Measurements from ENCODE around the gene ST8SIA1. TPM values are rescaled to one million over a fixed set of nuclear protein-coding genes. Genes with fewer than 3 reads are reported as not detected.

ST8SIA1 gene
- polyA plus RNA-seq, 1 donor from 2014 or later, result not detected

- Mint-ChIP-seq H3K36me3 (no peaks in the 10 kb centered on the region), H3K4me3 (no peak overlapping the region), H3K27ac (no peak overlapping the region), H3K27me3 (no peaks in the 10 kb centered on the region), H3K9me3 (peaks cover 0 to 2% (median 0%) of the 10 kb centered on the region in 3 donors), H3K4me1 (no peaks in the 10 kb centered on the region)
Observed at GRCh38 chr12:22252057-22252456, 82.5 kb downstream of the ST8SIA1 start.

- no peaks in the 10 kb centered on the region for H3K4me1 Mint-ChIP-seq
- peaks cover 0 to 2% (median 0%) of the 10 kb centered on the region in 3 donors for H3K9me3 Mint-ChIP-seq
- no peaks in the 10 kb centered on the region for H3K27me3 Mint-ChIP-seq
- H3K27ac Mint-ChIP-seq, result no peak overlapping the region
- H3K4me3 Mint-ChIP-seq, result no peak overlapping the region
- H3K36me3 Mint-ChIP-seq, result no peaks in the 10 kb centered on the region
Observed at GRCh38 chr12:22250762-22251161, 83.7 kb downstream of the ST8SIA1 start.

DNA sequence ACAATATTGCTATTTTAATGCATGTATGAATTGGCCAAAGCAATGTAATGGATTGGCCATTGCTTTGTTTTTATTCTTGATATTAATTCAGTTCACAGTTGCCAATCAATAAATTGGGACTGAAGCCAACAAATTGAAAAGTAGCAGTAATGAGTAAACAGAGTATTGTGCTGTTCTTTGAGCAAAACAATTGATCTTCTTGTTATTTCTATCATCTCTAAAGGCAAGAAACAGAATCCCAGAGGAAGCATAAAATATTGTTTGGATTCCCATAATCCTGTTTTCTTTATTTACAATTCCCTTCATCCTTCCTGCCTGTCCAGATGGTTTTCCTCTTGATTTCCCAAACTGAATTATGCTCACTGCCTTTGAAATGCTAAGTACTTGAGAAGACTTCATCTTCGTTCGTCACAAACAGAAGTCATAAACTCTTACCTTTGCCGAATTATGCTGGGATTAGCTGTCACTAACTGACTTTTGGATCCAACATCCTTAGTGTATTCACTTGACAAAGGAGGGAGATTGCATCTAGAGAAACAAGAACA, 85.9 kb downstream of the ST8SIA1 start:
- H3K36me3 Mint-ChIP-seq, result no peaks in the 10 kb centered on the region
- no peaks in the 10 kb centered on the region for H3K27me3 Mint-ChIP-seq

GRCh38 chr12:22248121-22248520, 86.4 kb downstream of the ST8SIA1 start:
- Mint-ChIP-seq H3K36me3 (no peaks in the 10 kb centered on the region), H3K4me1 (no peaks in the 10 kb centered on the region), H3K4me3 (no peak overlapping the region), H3K27ac (no peak overlapping the region), H3K9me3 (peaks cover 0 to 2% (median 0%) of the 10 kb centered on the region in 3 donors), H3K27me3 (no peaks in the 10 kb centered on the region)

More for the DNA sequence above, 85.9 kb downstream of the ST8SIA1 start:
- Mint-ChIP-seq H3K9me3 (peaks cover 0 to 2% (median 0%) of the 10 kb centered on the region in 3 donors), H3K4me3 (no peak overlapping the region), H3K4me1 (no peaks in the 10 kb centered on the region), H3K27ac (no peak overlapping the region)

DNA sequence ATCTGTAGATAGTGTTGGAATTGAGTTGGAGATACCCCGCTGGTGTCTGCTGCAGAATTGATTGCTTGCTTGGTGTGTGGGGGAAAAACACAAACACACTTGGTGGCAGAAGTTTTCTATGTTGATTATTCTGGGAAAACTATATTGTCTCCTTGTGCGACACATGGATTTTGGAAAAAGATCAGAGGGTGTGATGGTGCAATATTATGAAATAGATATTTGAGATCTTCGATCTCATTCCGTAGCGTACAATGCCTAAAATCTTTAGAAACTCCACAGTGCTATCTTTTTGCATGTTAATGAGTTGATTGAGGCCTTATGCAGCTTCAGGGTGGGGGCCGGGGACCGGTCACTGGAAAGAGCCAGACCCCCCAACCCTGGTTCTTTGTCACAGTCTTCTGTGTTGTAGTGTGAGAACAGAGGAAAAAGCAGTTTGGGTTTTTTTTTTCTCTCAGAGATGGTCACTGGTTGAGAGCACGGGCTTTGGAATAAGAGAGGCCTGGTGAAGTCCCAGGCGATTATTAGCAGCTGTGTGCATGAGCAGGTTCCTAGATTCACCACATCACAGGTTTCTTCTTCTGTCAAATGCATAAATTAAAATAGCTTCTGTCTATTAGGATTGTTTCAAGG, 88.2 kb downstream of the ST8SIA1 start:
- Mint-ChIP-seq H3K4me3 (no peak overlapping the region), H3K4me1 (no peaks in the 10 kb centered on the region), H3K36me3 (no peaks in the 10 kb centered on the region), H3K27ac (no peak overlapping the region), H3K9me3 (peaks cover 0 to 2% (median 0%) of the 10 kb centered on the region in 3 donors), H3K27me3 (no peaks in the 10 kb centered on the region)

DNA sequence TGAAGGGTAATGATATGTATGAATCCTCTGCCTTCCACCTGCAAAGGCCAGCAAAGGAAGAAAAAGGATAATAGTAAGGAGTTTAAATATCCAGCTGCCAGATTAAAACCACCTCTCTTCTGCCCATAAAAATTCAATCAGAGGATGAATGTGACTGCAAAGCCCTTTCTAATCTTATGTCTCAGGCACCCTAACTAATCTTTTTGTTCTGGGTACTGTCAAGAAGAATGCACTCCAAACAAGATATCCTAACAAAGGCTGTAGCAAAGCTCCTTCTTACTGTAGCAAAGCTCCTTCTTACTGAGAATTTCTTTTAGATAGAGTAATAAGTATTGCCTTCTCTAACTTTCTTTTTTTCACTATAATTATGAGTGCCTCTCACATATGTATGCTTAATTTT, 91.8 kb downstream of the ST8SIA1 start:
- no peaks in the 10 kb centered on the region for H3K4me1 Mint-ChIP-seq
- peaks cover 0 to 6% (median 4%) of the 10 kb centered on the region in 3 donors for H3K9me3 Mint-ChIP-seq
- no peaks in the 10 kb centered on the region for H3K27me3 Mint-ChIP-seq
- no peak overlapping the region for H3K4me3 Mint-ChIP-seq
- H3K36me3 Mint-ChIP-seq, result no peaks in the 10 kb centered on the region
- H3K27ac Mint-ChIP-seq, result no peak overlapping the region

DNA sequence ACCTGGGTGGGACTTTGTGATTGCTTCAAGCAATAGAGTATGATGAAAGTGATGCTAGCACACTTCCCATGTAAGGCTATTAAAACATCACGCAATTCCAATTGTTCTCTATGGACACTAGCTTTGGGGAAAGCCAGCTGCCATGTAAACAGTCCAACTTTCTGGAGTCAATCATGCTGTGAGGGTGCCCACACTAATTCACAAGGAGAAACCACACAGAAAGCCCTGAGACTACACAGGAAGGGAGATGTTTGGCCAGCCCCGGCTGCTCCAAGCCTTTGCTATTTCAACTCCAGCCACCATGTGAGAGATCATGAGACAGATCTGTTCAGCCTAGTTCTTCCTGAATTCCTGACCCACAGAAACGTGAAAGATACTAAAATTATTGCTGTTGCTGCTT, 96.3 kb downstream of the ST8SIA1 start:
- peaks cover 0 to 6% (median 4%) of the 10 kb centered on the region in 3 donors for H3K9me3 Mint-ChIP-seq
- no peak overlapping the region for H3K4me3 Mint-ChIP-seq
- no peaks in the 10 kb centered on the region for H3K36me3 Mint-ChIP-seq
- no peaks in the 10 kb centered on the region for H3K4me1 Mint-ChIP-seq
- no peak overlapping the region for H3K27ac Mint-ChIP-seq
- no peaks in the 10 kb centered on the region for H3K27me3 Mint-ChIP-seq

DNA sequence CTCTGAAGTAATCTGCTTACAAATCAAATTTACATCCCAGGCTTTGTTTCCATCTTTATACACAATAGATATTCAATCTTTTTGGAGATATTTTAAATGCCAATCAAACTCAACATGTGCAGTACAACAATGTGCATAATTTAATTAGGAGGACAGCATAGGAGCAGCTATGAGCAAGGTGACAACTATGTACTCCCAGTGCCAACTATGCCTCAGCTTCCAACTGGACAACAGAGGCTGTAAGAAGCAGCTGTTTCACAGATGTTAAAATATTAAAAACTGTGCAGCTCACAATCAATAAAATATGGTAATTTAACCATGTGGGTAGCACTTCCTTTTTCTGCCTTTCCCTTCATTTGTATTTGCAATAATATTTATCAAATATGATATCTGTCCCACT, 99.9 kb downstream of the ST8SIA1 start:
- Mint-ChIP-seq H3K9me3 (peaks cover 2 to 6% (median 4%) of the 10 kb centered on the region in 3 donors), H3K36me3 (no peaks in the 10 kb centered on the region), H3K4me1 (no peaks in the 10 kb centered on the region), H3K4me3 (no peak overlapping the region), H3K27ac (no peak overlapping the region), H3K27me3 (no peaks in the 10 kb centered on the region)

DNA sequence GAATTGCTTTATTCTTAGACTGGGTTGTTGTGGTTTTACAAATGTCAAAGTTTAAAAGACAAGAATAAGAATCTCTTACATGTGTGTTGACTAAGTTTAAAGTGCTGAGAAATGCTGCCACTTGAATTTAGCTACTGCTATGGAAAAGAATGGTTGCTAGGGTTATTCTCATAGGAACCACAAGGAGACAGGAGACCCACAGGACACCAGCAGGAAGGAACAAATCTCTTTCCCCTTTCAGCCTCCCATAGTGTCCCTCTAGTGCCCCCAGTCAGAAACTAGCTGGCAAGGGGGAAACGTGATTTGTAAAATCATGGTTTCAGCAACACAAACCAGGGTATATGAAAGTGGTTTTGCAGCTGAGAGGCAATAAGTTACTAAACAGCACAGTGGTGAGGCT, 102.7 kb downstream of the ST8SIA1 start:
- H3K36me3 Mint-ChIP-seq, result peaks cover 2% of the 10 kb centered on the region

GRCh38 chr12:22231078-22231477, 103.4 kb downstream of the ST8SIA1 start:
- Mint-ChIP-seq H3K27ac (no peak overlapping the region), H3K9me3 (peaks cover 0 to 2% (median 1%) of the 10 kb centered on the region in 3 donors), H3K27me3 (peaks cover 2% of the 10 kb centered on the region), H3K4me3 (no peak overlapping the region), H3K4me1 (peaks cover 0 to 2% (median 0%) of the 10 kb centered on the region in 3 donors), H3K36me3 (peaks cover 2% of the 10 kb centered on the region)

More for the DNA sequence above, 102.7 kb downstream of the ST8SIA1 start:
- Mint-ChIP-seq H3K9me3 (peaks cover 0 to 2% (median 1%) of the 10 kb centered on the region in 3 donors), H3K4me1 (peaks cover 0 to 2% (median 0%) of the 10 kb centered on the region in 3 donors), H3K27ac (no peak overlapping the region), H3K27me3 (no peaks in the 10 kb centered on the region), H3K4me3 (no peak overlapping the region)

DNA sequence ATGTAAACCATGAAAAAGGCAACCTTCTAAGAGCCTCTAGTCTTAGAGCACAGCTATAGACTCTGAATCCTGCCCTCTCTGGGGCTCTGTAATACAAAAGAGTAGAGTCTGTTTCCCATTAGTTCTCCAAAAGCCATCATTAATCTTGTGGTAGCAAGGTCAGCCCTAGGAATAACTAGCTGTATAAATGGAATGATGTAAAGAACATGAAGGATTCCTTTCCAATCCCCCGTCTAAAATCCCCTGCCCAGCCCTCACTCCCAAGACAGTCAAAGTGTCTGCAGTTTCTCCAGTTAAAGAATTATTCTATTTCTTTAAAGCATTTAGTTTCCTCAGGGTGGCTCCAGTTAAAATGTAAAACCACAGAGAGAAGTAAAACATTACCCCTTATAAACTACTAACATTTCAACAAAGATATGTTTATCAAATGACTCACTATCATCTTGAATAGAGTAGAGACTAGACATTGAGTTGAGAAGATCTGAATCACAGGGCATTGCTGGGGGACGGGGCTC, 104.2 kb downstream of the ST8SIA1 start:
- H3K36me3 Mint-ChIP-seq, result peaks cover 2% of the 10 kb centered on the region

DNA sequence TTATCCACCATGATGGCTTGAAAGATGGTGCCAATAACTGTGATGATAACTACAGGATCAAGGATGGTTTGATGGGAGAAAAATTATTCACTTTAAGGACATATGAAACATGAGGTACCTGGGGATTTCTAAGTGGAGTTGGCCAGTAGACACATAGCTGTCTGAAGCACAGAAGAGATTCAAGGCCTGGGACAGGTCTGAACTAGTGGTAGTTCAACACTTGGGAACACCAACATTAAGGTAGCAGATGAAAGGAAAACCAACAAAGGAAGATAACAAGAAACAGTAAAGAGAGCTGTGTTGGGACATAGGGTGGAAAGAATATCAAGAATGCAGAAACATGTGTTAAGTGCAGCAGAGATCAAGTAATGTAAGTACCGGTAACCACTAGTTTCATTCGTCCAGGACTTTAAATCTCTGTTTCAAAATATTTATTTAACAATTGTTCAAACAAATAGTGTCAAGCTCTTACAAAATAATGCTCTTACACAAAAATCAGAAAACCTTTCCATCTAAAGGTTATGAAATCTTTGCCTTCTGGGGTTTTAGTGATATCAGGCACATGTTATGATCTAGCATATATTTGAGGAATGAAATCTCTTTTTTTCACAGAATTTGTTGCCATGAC, 104.7 kb downstream of the ST8SIA1 start:
- no peak overlapping the region for H3K4me3 Mint-ChIP-seq
- H3K36me3 Mint-ChIP-seq, result peaks cover 2% of the 10 kb centered on the region
- peaks cover 2% of the 10 kb centered on the region for H3K27me3 Mint-ChIP-seq
- H3K9me3 Mint-ChIP-seq, result peaks cover 0 to 2% (median 1%) of the 10 kb centered on the region in 3 donors
- H3K4me1 Mint-ChIP-seq, result peaks cover 0 to 2% (median 0%) of the 10 kb centered on the region in 3 donors
- peak overlapping the region in 1 of 3 donors; percentile 84 for H3K27ac Mint-ChIP-seq

More for the DNA sequence above, 104.2 kb downstream of the ST8SIA1 start:
- H3K4me3 Mint-ChIP-seq, result no peak overlapping the region
- no peak overlapping the region for H3K27ac Mint-ChIP-seq
- H3K27me3 Mint-ChIP-seq, result peaks cover 2% of the 10 kb centered on the region
- H3K9me3 Mint-ChIP-seq, result peaks cover 0 to 2% (median 1%) of the 10 kb centered on the region in 3 donors
- peaks cover 0 to 2% (median 0%) of the 10 kb centered on the region in 3 donors for H3K4me1 Mint-ChIP-seq

DNA sequence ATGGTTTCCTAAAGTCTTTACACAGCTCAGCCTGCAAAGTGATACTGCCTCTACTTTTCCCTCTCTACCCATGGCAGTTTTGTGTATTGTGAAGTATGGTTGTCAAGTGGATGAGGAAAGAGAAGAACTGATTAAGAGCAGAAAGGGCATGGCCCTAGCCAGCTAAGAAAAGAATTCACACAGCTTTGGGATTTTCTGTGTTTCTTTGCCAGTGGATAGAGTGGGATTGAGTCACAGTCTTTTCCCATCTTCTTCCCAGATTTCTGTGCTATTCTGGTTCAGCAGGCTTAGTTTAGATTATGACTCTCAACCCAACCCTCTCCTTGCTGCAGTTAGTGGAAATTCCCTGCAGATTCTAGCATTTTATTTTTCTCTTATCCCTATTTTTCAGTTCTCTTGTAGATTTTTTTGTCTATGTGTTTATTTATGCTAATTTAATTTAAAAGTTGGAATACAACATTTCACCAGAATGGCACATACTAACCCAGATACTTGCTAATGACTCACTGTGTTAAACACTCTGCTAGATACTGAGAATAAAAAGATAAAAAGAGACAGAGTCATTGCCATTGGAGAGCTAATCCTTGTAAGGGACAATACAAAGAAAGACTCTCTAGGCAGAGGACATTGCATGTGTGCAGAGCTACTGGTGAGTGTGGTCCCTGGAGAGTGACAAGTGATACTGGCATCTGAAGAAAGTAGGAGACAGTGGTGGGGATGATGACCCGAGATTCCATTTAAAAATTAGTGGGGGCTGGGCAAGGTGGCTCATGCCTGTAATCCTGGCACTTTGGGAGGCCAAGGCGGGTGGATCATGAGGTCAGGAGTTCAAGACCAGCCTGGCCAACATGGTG, 106.3 kb downstream of the ST8SIA1 start:
- H3K27ac Mint-ChIP-seq, result peak overlapping the region in 1 of 3 donors; percentile 2

GRCh38 chr12:22223356-22223755, 111.2 kb downstream of the ST8SIA1 start:
- H3K9me3 Mint-ChIP-seq, result no peaks in the 10 kb centered on the region
- H3K27me3 Mint-ChIP-seq, result peaks cover 2% of the 10 kb centered on the region
- peaks cover 0 to under 1% (median 0%) of the 10 kb centered on the region in 3 donors for H3K4me1 Mint-ChIP-seq
- no peak overlapping the region for H3K4me3 Mint-ChIP-seq
- no peak overlapping the region for H3K27ac Mint-ChIP-seq
- peaks cover under 1% of the 10 kb centered on the region for H3K36me3 Mint-ChIP-seq

More for the DNA sequence above, 106.3 kb downstream of the ST8SIA1 start:
- peaks cover 0 to 2% (median 1%) of the 10 kb centered on the region in 3 donors for H3K9me3 Mint-ChIP-seq
- H3K27me3 Mint-ChIP-seq, result peaks cover 2% of the 10 kb centered on the region
- H3K4me1 Mint-ChIP-seq, result peaks cover 0 to 2% (median 0%) of the 10 kb centered on the region in 3 donors
- no peak overlapping the region for H3K4me3 Mint-ChIP-seq
- H3K36me3 Mint-ChIP-seq, result peaks cover 2% of the 10 kb centered on the region

All from IgD-negative memory B cell (primary cell).